Stomach smooth muscle (tissue), 2 donors: ENCODE measurements around the gene NT5C1B.

ENCODE experiments used
- H3K27ac ChIP-seq: one replicate; pipeline ENCODE4 v1.7.0; 2013; ENCODE audit warnings: mild to moderate bottlenecking, low read length, inconsistent platforms
- H3K27me3 ChIP-seq, 2 donors: one replicate each; pipeline ENCODE4 v1.7.0; 2013; ENCODE audit warnings: low read length in 2 of 2; ENCODE audit not compliant: insufficient read depth in 2 of 2, control insufficient read depth in 1 of 2
- H3K36me3 ChIP-seq, 2 donors: one replicate each; pipeline ENCODE4 v1.7.0; 2013; ENCODE audit warnings: low read length in 2 of 2; ENCODE audit not compliant: control insufficient read depth in 2 of 2, insufficient read depth in 2 of 2
- H3K4me1 ChIP-seq: one replicate; pipeline ENCODE4 v1.7.0; 2013; ENCODE audit warnings: low read length; ENCODE audit not compliant: control insufficient read depth, insufficient read depth
- H3K4me3 ChIP-seq, 2 donors: one replicate each; pipeline ENCODE4 v1.7.0; 2013; ENCODE audit warnings: low read length in 2 of 2
- H3K9ac ChIP-seq, 2 donors: one replicate each; pipeline ENCODE4 v1.7.0; 2013; ENCODE audit warnings: low read length in 2 of 2, mild to moderate bottlenecking in 1 of 2
- H3K9me3 ChIP-seq, 2 donors: one replicate each; pipeline ENCODE4 v1.7.0; 2013; ENCODE audit warnings: low read length in 2 of 2; ENCODE audit not compliant: control insufficient read depth in 2 of 2
- donor health status: healthy.
- donor health status: Pancreatic carcinoma.

Gene NT5C1B

DNA sequence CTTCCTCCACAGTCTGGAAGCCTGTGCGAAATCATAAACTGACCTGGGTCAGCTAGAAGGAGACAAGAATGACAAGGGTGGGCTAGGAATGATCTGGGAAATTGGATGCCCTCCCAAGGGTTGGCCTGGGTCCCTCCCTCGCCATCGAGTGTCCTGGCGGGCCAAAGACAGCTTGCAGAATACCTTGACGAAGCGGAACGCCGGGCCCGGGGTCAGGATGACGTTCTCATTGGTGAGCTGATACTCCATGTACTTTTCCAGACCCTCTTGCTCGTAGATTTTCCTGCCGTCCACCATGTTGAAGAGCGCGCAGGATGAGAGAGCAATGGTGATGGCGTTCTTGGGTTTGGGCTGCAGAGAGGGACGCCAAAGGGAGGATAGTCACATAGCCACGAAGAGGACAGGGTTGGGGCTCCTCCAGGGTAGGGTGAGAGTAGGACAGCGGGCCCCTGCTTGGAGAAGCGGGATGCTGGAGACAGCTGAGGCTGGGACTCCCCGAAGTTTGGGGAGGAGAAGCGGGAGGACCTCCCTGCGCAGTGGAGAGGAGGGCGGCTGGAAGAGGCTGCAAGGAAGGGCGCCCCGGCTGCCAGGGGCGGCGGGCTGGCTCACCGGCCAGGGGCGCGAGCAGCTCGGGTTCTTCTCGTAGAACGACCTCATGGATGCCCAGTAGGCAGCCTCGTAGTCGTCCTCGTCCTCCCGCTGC, 5.3 kb downstream of the NT5C1B start:
- H3K9ac ChIP-seq = no peak overlapping the region
- H3K27ac ChIP-seq = no peak overlapping the region
- H3K4me3 ChIP-seq = no peak overlapping the region
- H3K4me1 ChIP-seq = no peaks in the 10 kb centered on the region
- H3K36me3 ChIP-seq = no peaks in the 10 kb centered on the region
- no peaks in the 10 kb centered on the region for H3K27me3 ChIP-seq
- peaks cover 0 to 3% of the 10 kb centered on the region in 2 donors for H3K9me3 ChIP-seq

DNA sequence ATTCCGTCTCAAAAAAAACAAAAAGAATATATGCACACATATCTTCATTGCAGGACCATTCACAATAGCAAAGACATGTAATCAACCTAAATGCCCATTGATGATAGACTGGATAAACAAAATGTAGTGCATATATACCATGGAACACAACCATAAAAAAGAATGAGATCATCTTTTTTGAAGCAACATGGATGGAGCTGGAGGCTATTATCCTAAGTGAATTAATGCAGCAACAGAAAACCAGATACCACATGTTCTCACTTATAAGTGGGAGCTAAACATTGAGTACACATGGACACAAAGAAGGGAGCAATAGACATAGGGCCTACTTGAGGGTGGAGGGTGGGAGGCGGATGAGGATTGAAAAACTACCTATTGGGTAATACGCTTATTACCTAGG, 8.8 kb downstream of the NT5C1B start:
- no peaks in the 10 kb centered on the region for H3K27me3 ChIP-seq

DNA sequence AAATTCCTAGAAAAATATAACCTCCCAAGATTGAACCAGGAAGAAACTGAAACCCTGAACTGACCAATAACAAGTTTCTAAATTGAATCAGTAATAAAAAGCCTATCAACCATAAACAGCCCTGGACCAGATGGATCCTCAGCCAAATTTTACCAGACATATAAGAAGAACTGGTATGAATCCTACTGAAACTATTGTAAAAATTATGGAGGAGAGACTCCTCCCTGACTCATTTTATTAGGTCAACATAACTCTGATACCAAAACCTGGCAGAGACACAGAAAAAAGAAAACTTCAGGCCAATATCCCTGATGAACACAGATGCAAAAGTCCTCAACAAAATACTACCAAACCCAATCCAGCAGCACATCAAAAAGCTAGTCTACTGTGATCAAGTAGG, 11.3 kb downstream of the NT5C1B start:
- no peak overlapping the region for H3K4me3 ChIP-seq
- H3K36me3 ChIP-seq = no peaks in the 10 kb centered on the region
- no peaks in the 10 kb centered on the region for H3K9me3 ChIP-seq
- H3K27ac ChIP-seq = no peak overlapping the region
- H3K27me3 ChIP-seq = no peaks in the 10 kb centered on the region
- H3K4me1 ChIP-seq = no peaks in the 10 kb centered on the region
- no peak overlapping the region for H3K9ac ChIP-seq

More for the DNA sequence above, 8.8 kb downstream of the NT5C1B start:
- Histone ChIP-seq H3K4me3 (no peak overlapping the region), H3K9ac (no peak overlapping the region), H3K27ac (no peak overlapping the region), H3K4me1 (no peaks in the 10 kb centered on the region), H3K36me3 (no peaks in the 10 kb centered on the region), H3K9me3 (peaks cover 0 to 3% of the 10 kb centered on the region in 2 donors)

- Histone ChIP-seq H3K4me3 (no peak overlapping the region), H3K36me3 (no peaks in the 10 kb centered on the region), H3K4me1 (peaks cover under 1% of the 10 kb centered on the region), H3K9ac (no peak overlapping the region), H3K9me3 (no peaks in the 10 kb centered on the region), H3K27ac (no peak overlapping the region), H3K27me3 (no peaks in the 10 kb centered on the region)
Observed at GRCh38 chr2:18566145-18566769, 23.1 kb downstream of the NT5C1B start.

- H3K4me1 ChIP-seq = peaks cover 19% of the 10 kb centered on the region
- H3K9ac ChIP-seq = peak overlapping the region; percentile 84 to 87
- H3K27ac ChIP-seq = peak overlapping the region; percentile 87
- no peaks in the 10 kb centered on the region for H3K36me3 ChIP-seq
- peak overlapping the region; percentile 81 to 83 for H3K4me3 ChIP-seq
- no peaks in the 10 kb centered on the region for H3K9me3 ChIP-seq
- H3K27me3 ChIP-seq = no peaks in the 10 kb centered on the region
Observed at GRCh38 chr2:18560797-18561085, 28.6 kb downstream of the NT5C1B start.

DNA sequence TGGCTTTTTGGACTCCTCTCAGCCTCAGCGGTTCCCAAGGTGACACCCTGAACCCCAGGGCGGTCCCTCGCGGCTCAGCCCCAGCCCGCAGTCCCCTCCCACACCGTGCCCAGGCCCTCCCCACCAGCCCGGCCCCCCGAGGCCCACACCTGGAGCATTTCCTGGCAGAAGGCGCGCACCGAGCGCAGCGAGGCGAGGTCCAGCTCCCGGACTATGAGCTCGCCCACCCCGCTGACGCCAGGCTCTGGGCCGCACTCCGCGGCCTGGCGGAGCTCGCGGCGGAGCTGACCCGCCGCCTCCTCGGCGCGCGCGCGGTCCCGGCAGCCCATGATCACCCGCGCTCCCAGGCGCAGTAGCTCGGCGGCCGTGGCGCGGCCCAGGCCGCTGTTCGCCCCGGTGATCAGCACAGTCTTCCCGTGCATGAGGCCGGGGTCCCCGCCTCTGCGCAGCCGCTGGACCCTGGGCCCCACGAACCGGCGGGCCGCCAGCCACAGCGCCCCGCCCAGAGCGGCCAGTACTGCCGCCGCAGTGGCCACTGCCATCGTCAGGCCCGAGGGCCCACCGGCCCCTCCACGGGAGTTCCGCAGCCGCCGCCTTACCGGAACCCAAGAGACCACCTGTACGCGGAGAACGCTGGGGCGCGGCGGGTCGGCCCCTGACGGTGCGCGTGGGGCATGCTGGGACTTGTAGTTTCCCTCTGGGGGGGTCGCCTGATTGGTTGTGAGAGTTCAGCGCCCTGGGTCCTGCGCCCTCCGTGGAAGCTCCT, 29.2 kb downstream of the NT5C1B start, which contains the start of gene RDH14:
Gene RDH14 (minus strand): TSS at position 623 of the 766 bp plus-strand sequence. CDS start 81 bp downstream, at position 542.
- Histone ChIP-seq H3K27ac (peak within 1 kb of the TSS; percentile 87), H3K27me3 (no peaks in the 10 kb centered on the region), H3K9me3 (no peaks in the 10 kb centered on the region), H3K4me3 (peak within 1 kb of the TSS; percentile 81 to 83), H3K36me3 (peaks cover 3 to 4% of the 10 kb centered on the region in 2 donors), H3K9ac (peak within 1 kb of the TSS; percentile 84 to 87), H3K4me1 (peaks cover 19% of the 10 kb centered on the region)

DNA sequence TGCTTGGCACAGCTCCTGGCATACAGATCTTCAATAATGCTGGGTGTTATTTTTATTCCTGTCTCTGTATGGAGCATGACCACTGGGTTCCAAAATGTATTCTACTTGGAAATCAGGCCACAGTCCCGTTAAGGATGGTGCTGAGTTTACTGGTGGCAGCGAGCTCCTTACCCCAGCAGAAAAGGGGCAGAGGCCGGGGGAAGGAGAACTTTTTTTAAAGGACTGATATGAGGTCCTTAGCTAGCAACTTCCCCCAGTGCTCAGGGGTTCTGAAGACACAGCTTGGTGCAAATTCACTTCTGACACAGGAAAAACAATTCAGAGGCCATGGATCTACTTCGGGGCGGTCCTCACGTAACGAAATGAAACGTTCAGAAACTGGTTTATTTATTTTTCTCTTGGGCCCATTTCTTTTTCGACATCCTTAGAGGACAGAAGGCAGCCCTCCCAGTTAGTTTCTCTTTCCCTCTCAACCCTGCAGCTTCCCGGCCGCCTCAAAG, 29.8 kb downstream of the NT5C1B start:
- H3K4me1 ChIP-seq = peaks cover 19% of the 10 kb centered on the region

DNA sequence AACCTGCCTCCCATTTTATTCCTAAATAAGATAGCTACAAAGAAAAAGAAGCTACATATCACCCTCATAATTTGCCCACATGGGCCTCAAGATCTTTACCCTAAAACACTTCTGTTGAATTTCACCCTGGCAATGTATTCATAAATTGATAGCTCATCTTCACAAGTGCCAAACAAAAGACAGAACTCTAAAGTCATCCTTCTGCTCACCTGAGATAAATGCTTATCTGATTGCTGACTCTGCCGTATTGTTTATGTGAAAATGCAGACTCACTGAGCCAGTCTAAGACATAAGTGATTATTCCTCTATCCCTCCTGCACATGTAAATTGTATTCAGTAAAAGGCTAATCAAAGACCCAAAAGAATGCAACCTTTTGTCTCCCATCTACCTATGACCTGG, 30.9 kb downstream of the NT5C1B start:
- H3K36me3 ChIP-seq = peaks cover 9 to 10% of the 10 kb centered on the region in 2 donors
- no peak overlapping the region for H3K9ac ChIP-seq
- peaks cover 19% of the 10 kb centered on the region for H3K4me1 ChIP-seq
- no peaks in the 10 kb centered on the region for H3K9me3 ChIP-seq
- H3K27me3 ChIP-seq = no peaks in the 10 kb centered on the region
- H3K4me3 ChIP-seq = peak overlapping the region in 1 of 2 donors; percentile 16
- no peak overlapping the region for H3K27ac ChIP-seq

More for the DNA sequence above, 29.8 kb downstream of the NT5C1B start:
- Histone ChIP-seq H3K9me3 (no peaks in the 10 kb centered on the region), H3K27ac (peak overlapping the region; percentile 87), H3K27me3 (no peaks in the 10 kb centered on the region), H3K36me3 (peaks cover 4 to 8% of the 10 kb centered on the region in 2 donors), H3K4me3 (peak overlapping the region; percentile 81 to 83), H3K9ac (peak overlapping the region; percentile 84 to 87)

- Histone ChIP-seq H3K36me3 (peaks cover 9 to 10% of the 10 kb centered on the region in 2 donors), H3K9ac (no peak overlapping the region), H3K9me3 (no peaks in the 10 kb centered on the region), H3K4me1 (peaks cover 19% of the 10 kb centered on the region), H3K27ac (no peak overlapping the region), H3K4me3 (no peak overlapping the region), H3K27me3 (no peaks in the 10 kb centered on the region)
Observed at GRCh38 chr2:18557121-18557520, 32.2 kb downstream of the NT5C1B start.

DNA sequence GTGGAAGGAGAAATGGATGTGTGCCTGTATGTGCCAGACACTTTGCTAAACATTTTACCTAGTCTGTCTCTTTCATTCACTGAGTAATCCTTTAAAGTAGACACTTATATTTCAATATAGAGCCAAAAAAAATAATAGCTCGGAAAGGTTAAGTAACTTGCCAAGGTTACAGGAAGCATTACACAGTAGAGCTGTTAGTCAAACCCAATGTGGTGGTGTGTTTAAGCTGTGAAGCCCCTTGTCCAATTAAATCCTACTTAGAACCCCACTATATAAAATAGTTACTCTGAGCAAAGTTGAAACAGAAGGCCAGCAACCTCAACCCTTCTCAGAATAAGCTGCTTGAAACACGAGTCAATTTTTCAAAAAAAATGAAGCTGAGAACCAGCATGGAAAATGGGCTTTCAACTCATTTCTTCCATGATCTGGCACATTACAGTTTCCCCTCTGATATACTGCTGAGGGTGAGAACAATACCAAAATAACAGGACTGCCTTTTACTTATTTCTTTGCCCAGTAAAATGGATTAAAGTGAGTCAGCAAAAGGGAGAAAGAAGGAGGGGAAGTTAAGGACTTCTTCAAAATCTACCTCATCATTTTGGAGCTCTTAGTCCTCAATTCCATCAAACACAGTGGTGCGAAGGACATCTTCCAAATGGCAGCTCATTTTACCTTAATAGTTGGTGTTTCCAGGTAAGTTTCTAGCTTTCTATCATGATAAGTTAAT, 36.9 kb downstream of the NT5C1B start:
- Histone ChIP-seq H3K27me3 (no peaks in the 10 kb centered on the region), H3K9ac (no peak overlapping the region), H3K9me3 (no peaks in the 10 kb centered on the region), H3K36me3 (peaks cover 9 to 10% of the 10 kb centered on the region in 2 donors), H3K4me3 (no peak overlapping the region), H3K27ac (no peak overlapping the region), H3K4me1 (no peaks in the 10 kb centered on the region)
